Activated CD4-positive, CD25-positive, alpha-beta regulatory T cell (primary cell): ENCODE data around the gene TMEM150B.

Experiments used
- DNase-seq, 4 experiments: peaks; one replicate each; lab custom pipeline; 2025; lab: John Stamatoyannopoulos, UW

The TMEM150B gene

GRCh38 chr19:55278391-55279135, 46.6 kb downstream of the TMEM150B start:
- no peak for DNase-seq

GRCh38 chr19:55277494-55277893, 47.6 kb downstream of the TMEM150B start:
- no peak for DNase-seq

GRCh38 chr19:55276720-55277430, 48.3 kb downstream of the TMEM150B start:
- no peak for DNase-seq

GRCh38 chr19:55275851-55276719, 49.1 kb downstream of the TMEM150B start:
- DNase-seq: no peak

GRCh38 chr19:55273978-55274707, 51.0 kb downstream of the TMEM150B start:
- DNase-seq: no peak

GRCh38 chr19:55272142-55272541, 53.0 kb downstream of the TMEM150B start:
- no peak for DNase-seq

GRCh38 chr19:55270172-55270942, 54.8 kb downstream of the TMEM150B start:
- DNase-seq: no peak

- DNase-seq: no peak
Measured at GRCh38 chr19:55269299-55269698, 55.8 kb downstream of the TMEM150B start.

- DNase-seq: no peak
Measured at GRCh38 chr19:55266840-55267239, 58.3 kb downstream of the TMEM150B start.

- DNase-seq: no peak
Measured at GRCh38 chr19:55266404-55266803, 58.7 kb downstream of the TMEM150B start.

- DNase-seq: no peak
Measured at GRCh38 chr19:55265723-55266386, 59.3 kb downstream of the TMEM150B start.

- no peak for DNase-seq
Measured at GRCh38 chr19:55265173-55265572, 60.0 kb downstream of the TMEM150B start.

GRCh38 chr19:55264531-55264930, 60.6 kb downstream of the TMEM150B start:
- DNase-seq: no peak
